H1 (cell line): ENCODE data around the gene ALG5.

Source experiments
- BRCA1 ChIP-seq: IDR thresholded peaks from 2 replicates; pipeline ENCODE4 v1.6.1; 2012; ENCODE audit warnings: low read depth, low read length, improper control_type of control experiment
- CREB1 ChIP-seq: IDR thresholded peaks from 2 replicates; pipeline ENCODE4 v1.6.1; 2012; ENCODE audit warnings: inconsistent platforms
- CTCF ChIP-seq, 3 experiments: IDR thresholded peaks; 1 replicate in 2 of 3; 2 replicates in 1 of 3; pipeline versions ENCODE4 v1.5.1 to v1.6.1; 2011; ENCODE audit warnings: low read length in 3 of 3, mild to moderate bottlenecking in 3 of 3, inconsistent platforms in 2 of 3, low read depth in 1 of 3, moderate library complexity in 1 of 3; ENCODE audit not compliant: insufficient read depth in 1 of 3; ENCODE audit errors: control extremely low read depth in 1 of 3
- EGR1 ChIP-seq: IDR thresholded peaks from 2 replicates; pipeline ENCODE4 v1.6.1; 2011; ENCODE audit warnings: low read depth, low read length, borderline replicate concordance
- EP300 ChIP-seq, 2 experiments: IDR thresholded peaks; 1 replicate in 1 of 2; 2 replicates in 1 of 2; pipeline ENCODE4 v1.6.1; 2011 to 2012; ENCODE audit warnings: low read depth in 2 of 2, low read length in 2 of 2, mild to moderate bottlenecking in 2 of 2, borderline replicate concordance in 1 of 2, inconsistent platforms in 1 of 2, moderate library complexity in 1 of 2
- FOSL1 ChIP-seq: IDR thresholded peaks from 2 replicates; pipeline ENCODE4 v1.6.1; 2011; ENCODE audit warnings: mild to moderate bottlenecking, low read depth, low read length, moderate library complexity; ENCODE audit not compliant: insufficient read depth
- POLR2A ChIP-seq, 2 experiments: IDR thresholded peaks; 1 replicate in 1 of 2; 2 replicates in 1 of 2; pipeline ENCODE4 v1.6.1; 2011; ENCODE audit warnings: low read depth in 2 of 2, low read length in 2 of 2, mild to moderate bottlenecking in 2 of 2; ENCODE audit errors: control extremely low read depth in 1 of 2
- POLR2AphosphoS5 ChIP-seq: IDR thresholded peaks from 2 replicates; pipeline ENCODE4 v1.6.1; 2011; ENCODE audit warnings: low read depth, low read length
- RAD21 ChIP-seq, 2 experiments: IDR thresholded peaks in 1 of 2; conservative IDR thresholded peaks in 1 of 2; 2 replicates each; pipeline ENCODE4 v1.6.1; 2011; ENCODE audit warnings: low read depth in 2 of 2, low read length in 2 of 2, improper control_type of control experiment in 1 of 2, inconsistent platforms in 1 of 2, mild to moderate bottlenecking in 1 of 2, moderate library complexity in 1 of 2
- RFX5 ChIP-seq: IDR thresholded peaks from 2 replicates; pipeline ENCODE4 v1.6.1; 2011; ENCODE audit warnings: low read depth, low read length, improper control_type of control experiment, borderline replicate concordance
- RNF2 ChIP-seq: fragments of 200-900, 300-1000 bp; sonication (generic); IDR thresholded peaks from 2 replicates; pipeline ENCODE4 v1.7.1; 2016; ENCODE audit warnings: borderline replicate concordance, low read depth, mild to moderate bottlenecking, antibody characterized with exemption, low read length; ENCODE audit not compliant: poor library complexity, severe bottlenecking; ENCODE audit errors: missing control alignments
- SIN3A ChIP-seq, 2 experiments: IDR thresholded peaks in 1 of 2; conservative IDR thresholded peaks in 1 of 2; 2 replicates each; pipeline ENCODE4 v1.6.1; 2011 to 2012; ENCODE audit warnings: low read length in 2 of 2, improper control_type of control experiment in 1 of 2, low read depth in 1 of 2, mild to moderate bottlenecking in 1 of 2

GRCh38 chr13:37026771-37027170, 27.6 kb upstream of the ALG5 start:
- TF ChIP-seq EGR1: no peak
- no peak for TF ChIP-seq CTCF (IDR thresholded peaks at IDR 0.05; ENCODE audit: control extremely low read depth in 1 of 3, insufficient read depth in 1 of 3, low read depth in 1 of 3, low read length in 3 of 3)
- TF ChIP-seq FOSL1: no peak
- TF ChIP-seq RNF2: no peak
- TF ChIP-seq SIN3A (conservative IDR thresholded peaks at IDR 0.05 in 1 of 2, IDR thresholded peaks at IDR 0.05 in 1 of 2; ENCODE audit: low read depth in 1 of 2, low read length in 2 of 2): no peak
- TF ChIP-seq POLR2A (IDR thresholded peaks at IDR 0.05; ENCODE audit: control extremely low read depth in 1 of 2, low read depth in 2 of 2, low read length in 2 of 2): no peak
- TF ChIP-seq BRCA1: no peak
- TF ChIP-seq RFX5: no peak
- TF ChIP-seq POLR2AphosphoS5: no peak
- TF ChIP-seq CREB1: no peak
- no peak for TF ChIP-seq RAD21 (IDR thresholded peaks at IDR 0.05 in 1 of 2, conservative IDR thresholded peaks at IDR 0.05 in 1 of 2; ENCODE audit: low read depth in 2 of 2, low read length in 2 of 2)
- no peak for TF ChIP-seq EP300 (IDR thresholded peaks at IDR 0.05; ENCODE audit: borderline replicate concordance in 1 of 2, low read depth in 2 of 2, low read length in 2 of 2)
